Urinary bladder (tissue), 4 donors: ENCODE data around the gene ARL8B. TPM values are rescaled to one million over a fixed set of nuclear protein-coding genes. Genes with fewer than 3 reads are reported as not detected.

ENCODE experiments used
- DNase-seq: peaks from one replicate; pipeline ENCODE4 v3.0.0-alpha.2; 2015; ENCODE audit errors: extremely low spot score
- H3K27ac ChIP-seq: one replicate; pipeline ENCODE4 v1.5.1; 2013; ENCODE audit warnings: low read depth, mild to moderate bottlenecking, moderate library complexity
- H3K36me3 ChIP-seq: one replicate; pipeline ENCODE4 v1.6.1; 2013; ENCODE audit warnings: mild to moderate bottlenecking, moderate library complexity; ENCODE audit not compliant: insufficient read depth
- H3K4me1 ChIP-seq: one replicate; pipeline ENCODE4 v1.6.1; 2013; ENCODE audit warnings: mild to moderate bottlenecking, moderate library complexity; ENCODE audit not compliant: insufficient read depth
- H3K4me3 ChIP-seq: one replicate; pipeline ENCODE4 v1.5.1; 2013; ENCODE audit warnings: low read depth, low read length
- WGBS: extraction: QIAGEN DNeasy Blood & Tissue Kit; methylation state at CpG from one replicate; pipeline ENCODE4 v1.1.7; 2013; 5-methylcytosine and 5-hydroxymethylcytosine counted together
- polyA plus RNA-seq: library from polyadenylated mRNA; stranded (reverse); fragments of 200-250 nt; gene quantifications from one replicate; pipeline ENCODE4 v1.2.3, GENCODE V29; 2013
- small RNA-seq: library from RNA; depleted of rRNA; stranded (forward); fragments of <200 nt; gene quantifications from one replicate; pipeline ENCODE3, GENCODE V24; 2014
- total RNA-seq: library from RNA; depleted of rRNA; stranded (reverse); fragments of >200 nt; gene quantifications from one replicate; pipeline ENCODE4 v1.2.3, GENCODE V29; 2014
- donor health status: healthy with polysubstance abuse.
- donor health status: healthy.

ARL8B gene
- total and polyA plus RNA-seq, 2 donors = 58.9 to 91.3 TPM

DNA sequence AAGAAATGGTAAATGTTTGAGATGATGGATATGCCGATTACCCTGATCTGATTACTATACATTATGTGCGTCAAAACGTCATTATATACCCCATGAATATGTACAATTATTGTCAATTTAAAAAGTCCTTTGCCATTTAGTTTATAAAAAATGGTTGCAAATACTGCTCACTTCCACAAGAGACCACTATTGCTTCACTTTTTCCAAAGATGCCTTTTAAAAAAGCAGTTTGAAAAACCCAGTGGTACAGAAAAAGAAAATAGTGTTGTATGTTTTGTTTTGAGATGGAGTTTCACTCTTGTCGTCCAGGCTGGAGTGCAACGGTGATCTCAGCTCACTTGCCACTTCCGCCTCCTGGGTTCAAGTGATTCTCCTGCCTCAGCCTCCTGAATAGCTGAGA lies 104.7 kb downstream of the ARL8B start:
- Histone ChIP-seq H3K36me3 (no peaks in the 10 kb centered on the region), H3K4me1 (no peaks in the 10 kb centered on the region), H3K27ac (no peak overlapping the region), H3K4me3 (no peak overlapping the region)
- WGBS = 43% methylated on average over 6 of the region's 6 CpGs
- DNase-seq = no peak

DNA sequence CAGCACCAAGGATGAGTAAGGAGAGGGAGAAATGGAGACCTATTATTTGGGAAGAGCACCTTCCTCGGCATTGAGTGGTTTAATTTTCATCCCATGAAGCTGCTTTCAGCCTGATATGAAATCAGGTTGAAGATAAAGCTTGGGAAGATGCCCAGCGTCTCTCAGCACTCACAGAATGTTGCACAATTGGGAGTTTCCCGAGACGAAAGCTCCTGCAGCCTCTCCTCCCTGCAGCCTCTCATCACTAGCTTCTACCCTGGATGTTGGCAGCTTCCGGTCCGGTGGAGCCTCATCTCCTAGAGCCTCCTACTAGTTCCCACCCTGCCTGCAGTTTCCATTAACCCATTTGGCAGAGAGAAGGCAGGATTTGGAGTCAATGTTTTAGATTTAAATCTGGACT lies 105.7 kb downstream of the ARL8B start:
- WGBS = 42% methylated on average over 6 of the region's 6 CpGs
- DNase-seq = no peak
- H3K36me3 ChIP-seq = no peaks in the 10 kb centered on the region
- H3K4me1 ChIP-seq = no peaks in the 10 kb centered on the region
- H3K4me3 ChIP-seq = no peak overlapping the region
- no peak overlapping the region for H3K27ac ChIP-seq

- no peak for DNase-seq
- WGBS = 67% methylated on average over 2 of the region's 2 CpGs
- Histone ChIP-seq H3K4me1 (no peaks in the 10 kb centered on the region), H3K36me3 (no peaks in the 10 kb centered on the region), H3K27ac (no peak overlapping the region), H3K4me3 (no peak overlapping the region)
Observed at GRCh38 chr3:5229414-5229813, 107.3 kb downstream of the ARL8B start.

Small RNA genes lying within 50 kb of the gene (small RNA-seq; reads per million reads assigned to genes)
- gene AC090955.1 (not detected), gene RF00019 (not detected)

Other genes with a start within 250 kb of the ARL8B start
- 35.7 TPM for gene BHLHE40, start 142.9 kb upstream of the ARL8B start, total RNA-seq
- 57.4 TPM for gene BHLHE40, start 142.9 kb upstream of the ARL8B start, polyA plus RNA-seq
- gene EDEM1, start 65.4 kb downstream of the ARL8B start, total RNA-seq = 15.9 TPM
- gene EDEM1, start 65.4 kb downstream of the ARL8B start, polyA plus RNA-seq = 13.6 TPM